B cell (primary cell): ENCODE data around the gene RTL5. TPM values are rescaled to one million over a fixed set of nuclear protein-coding genes. Genes with fewer than 3 reads are reported as not detected.
A peak's percentile ranks its signal among the peaks of the same experiment; 100 is the strongest.
"Not testable (repeated sequence)": the region's sequence is repeated elsewhere in the genome, so short reads cannot be mapped to it uniquely, and the experiment has no call there.

Source experiments
- ATAC-seq: fragments of 200-7000 bp; cut with Tn5 transposase; one replicate; pipeline ENCODE4 v1.10.0; 2021; ENCODE audit warnings: low read depth, mild to moderate bottlenecking, moderate number of reproducible peaks, moderate library complexity
- CTCF ChIA-PET: fragments of 350-600 bp; sonication (Branson Sonifier 250); formaldehyde crosslinking; loops from one replicate; lab custom pipeline; 2021; ENCODE audit warnings: antibody characterized with exemption, inconsistent platforms; lab: Charles Lee
- POLR2A ChIA-PET: fragments of 350-600 bp; sonication (Branson Sonifier 250); formaldehyde crosslinking; loops from one replicate; lab custom pipeline; 2021; ENCODE audit warnings: antibody characterized with exemption; lab: Charles Lee
- DNase-seq: peaks from one replicate; pipeline ENCODE4 v3.0.0; 2013
- H2AFZ ChIP-seq: 2 replicates; pipeline ENCODE4 v1.6.1; 2012; ENCODE audit warnings: mild to moderate bottlenecking, low read depth, low read length; ENCODE audit not compliant: insufficient read depth, poor library complexity, severe bottlenecking
- H3K27ac ChIP-seq, 2 donors: 1 replicate in 1 of 2; 2 replicates in 1 of 2; pipeline ENCODE4 v1.5.1; 2012 to 2013; ENCODE audit warnings: low read length in 2 of 2, mild to moderate bottlenecking in 2 of 2, moderate library complexity in 1 of 2
- H3K27me3 ChIP-seq, 4 experiments: fragments of 200-600 bp in 1 of 4; sonication (generic) in 1 of 4; replicated peaks in 1 of 4; 1 replicate in 2 of 4; 2 replicates in 2 of 4; pipeline versions ENCODE4 v1.6.1 to v1.7.0; 2013 to 2016; ENCODE audit warnings: low read length in 3 of 4, mild to moderate bottlenecking in 2 of 4, mixed read lengths in 1 of 4, moderate library complexity in 1 of 4; ENCODE audit not compliant: insufficient read depth in 4 of 4, control insufficient read depth in 3 of 4; ENCODE audit errors: control extremely low read depth in 1 of 4
- H3K36me3 ChIP-seq, 2 experiments: replicated peaks in 1 of 2; 1 replicate in 1 of 2; 2 replicates in 1 of 2; pipeline versions ENCODE4 v1.6.1 to v1.7.1; 2013; ENCODE audit warnings: low read length in 1 of 2; ENCODE audit not compliant: insufficient read depth in 2 of 2, control insufficient read depth in 1 of 2; ENCODE audit errors: control extremely low read depth in 1 of 2, extremely low read depth in 1 of 2
- H3K4me1 ChIP-seq, 2 donors: fragments of 200-600 bp in 1 of 2; sonication (generic) in 1 of 2; 1 replicate in 1 of 2; 2 replicates in 1 of 2; pipeline versions ENCODE4 v1.5.1 to v1.6.1; 2013 to 2017; ENCODE audit warnings: low read length in 2 of 2; ENCODE audit not compliant: control insufficient read depth in 2 of 2, insufficient read depth in 2 of 2
- H3K4me2 ChIP-seq: replicated peaks from 2 replicates; pipeline ENCODE3; 2012; ENCODE audit warnings: mild to moderate bottlenecking, low read depth, low read length; ENCODE audit not compliant: poor library complexity, severe bottlenecking
- H3K4me3 ChIP-seq, 5 experiments: fragments of 200-600 bp in 1 of 5; sonication (generic) in 1 of 5; 1 replicate in 3 of 5; 2 replicates in 2 of 5; pipeline versions ENCODE4 v1.5.1 to v1.7.0; 2011 to 2016; ENCODE audit warnings: low read length in 4 of 5, mild to moderate bottlenecking in 4 of 5, low read depth in 2 of 5, control low read depth in 1 of 5, moderate library complexity in 1 of 5; ENCODE audit not compliant: insufficient read depth in 1 of 5; ENCODE audit errors: control extremely low read depth in 1 of 5, extremely low read depth in 1 of 5
- H3K79me2 ChIP-seq: fragments of 200-600 bp; sonication (generic); one replicate; pipeline ENCODE4 v1.6.0; 2016; ENCODE audit warnings: low read length; ENCODE audit not compliant: control insufficient read depth, insufficient read depth
- H3K9ac ChIP-seq: fragments of 200-600 bp; sonication (generic); 2 replicates; pipeline ENCODE4 v1.6.1; 2017; ENCODE audit warnings: mild to moderate bottlenecking, low read length, moderate library complexity
- H3K9me3 ChIP-seq, 3 donors: one replicate each; pipeline versions ENCODE4 v1.6.1 to v1.7.1; 2013; ENCODE audit warnings: low read length in 2 of 3; ENCODE audit not compliant: control insufficient read depth in 2 of 3, insufficient read depth in 1 of 3; ENCODE audit errors: control extremely low read depth in 1 of 3
- H4K20me1 ChIP-seq: 2 replicates; pipeline ENCODE4 v1.6.0; 2012; ENCODE audit warnings: mild to moderate bottlenecking, low read length; ENCODE audit not compliant: insufficient read depth, control insufficient read depth, poor library complexity, severe bottlenecking
- H3K27ac Mint-ChIP-seq: one replicate; pipeline ENCODE4 v1.8.0; 2021; ENCODE audit warnings: mixed read lengths
- H3K27me3 Mint-ChIP-seq: one replicate; pipeline ENCODE4 v1.8.0; 2021; ENCODE audit warnings: mixed read lengths
- H3K4me1 Mint-ChIP-seq: one replicate; pipeline ENCODE4 v1.8.0; 2021; ENCODE audit warnings: mixed read lengths
- H3K4me3 Mint-ChIP-seq: one replicate; pipeline ENCODE4 v1.8.0; 2021; ENCODE audit warnings: mixed read lengths
- H3K9me3 Mint-ChIP-seq: one replicate; pipeline ENCODE4 v1.8.0; 2022; ENCODE audit warnings: mixed read lengths; ENCODE audit not compliant: insufficient read depth
- EZH2 ChIP-seq: IDR thresholded peaks from 2 replicates; pipeline ENCODE4 v1.6.1; 2012; ENCODE audit warnings: borderline replicate concordance, low read depth, mild to moderate bottlenecking, moderate library complexity, low read length; ENCODE audit not compliant: insufficient read depth, poor library complexity, severe bottlenecking
- WGBS: methylation state at CpG from one replicate; pipeline ENCODE4 v1.1.5; 2013; ENCODE audit warnings: missing lambda C conversion rate; ENCODE audit not compliant: insufficient coverage; 5-methylcytosine and 5-hydroxymethylcytosine counted together
- intact Hi-C: fragments of 100-400 bp; cut with micrococcal nuclease; formaldehyde crosslinking; loops from one replicate; pipeline ENCODE4 v1.10.0; 2022
- polyA plus RNA-seq: library from polyadenylated mRNA; depleted of rRNA; stranded (reverse); fragments of >200 nt; gene quantifications from 2 replicates; pipeline ENCODE4 v1.2.3, GENCODE V29; 2012
- total RNA-seq, 2 donors: library from RNA; stranded (reverse); fragments of 120-200 nt in 1 of 2; gene quantifications; 1 replicate in 1 of 2; 2 replicates in 1 of 2; pipeline versions ENCODE4 v1.2.3 to v1.2.4, GENCODE V29; 2013 to 2022
- TF ChIP-seq, protein P1 (sequence below): fragments of 200-600 bp; IDR thresholded peaks from one replicate; pipeline ENCODE4 v1.8.0; 2022; ENCODE audit warnings: antibody characterized with exemption, mild to moderate bottlenecking

The RTL5 gene
- total and polyA plus RNA-seq, 2 donors (not counting 1 experiment from before 2014, with no cell fraction given), result 1.0 to 22.4 TPM

DNA sequence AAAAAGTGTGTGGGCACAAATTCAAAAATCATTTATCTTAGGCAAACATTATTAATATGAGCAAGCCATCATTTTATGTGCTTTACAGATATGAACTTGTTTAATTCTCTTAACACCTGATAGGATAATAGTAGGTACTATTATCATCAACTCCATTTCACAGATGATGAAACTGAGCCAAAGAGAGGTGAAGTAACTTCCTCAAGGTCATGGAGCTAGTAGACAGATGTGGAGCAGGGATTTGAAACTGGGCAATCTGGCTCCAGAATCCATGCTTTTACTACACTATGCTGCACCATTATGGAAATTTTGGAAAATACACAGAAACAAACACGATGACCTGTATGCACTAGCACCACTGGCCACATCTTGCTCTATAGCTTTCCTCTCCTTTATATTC, 48.8 kb upstream of the RTL5 start:
- H3K4me1 Mint-ChIP-seq, result peaks cover 14% of the 10 kb centered on the region
- H3K4me3 ChIP-seq, result peak overlapping the region; percentile 44 to 84 (median 74)
- no peak overlapping the region for H3K4me3 Mint-ChIP-seq
- H3K27ac Mint-ChIP-seq, result no peak overlapping the region
- DNase-seq (no peak), ATAC-seq (no peak)
- ChIA-PET POLR2A (interaction anchor here (0.9 to 2.1 kb wide), 4 partner anchors 39 to 97 kb away, joined by 5 to 16 read pairs (median 10); partner anchors contain the start of genes RPS4X and RTL5), CTCF (interaction anchor here (1.1 to 2.1 kb wide), 5 partner anchors 49 to 162 kb away, joined by 3 to 9 read pairs (median 4); partner anchors contain the start of genes RPS4X and RTL5)
- intact Hi-C loops, result loop anchor here (2.0 kb wide), 1 partner anchor 96 kb away; the partner anchor contains the start of gene RPS4X
- peaks cover 30% of the 10 kb centered on the region for H3K79me2 ChIP-seq
- no peaks in the 10 kb centered on the region for H3K27me3 ChIP-seq
- peak overlapping the region; percentile 79 for H2AFZ ChIP-seq
- H3K9ac ChIP-seq, result peak overlapping the region; percentile 77
- no peaks in the 10 kb centered on the region for H3K9me3 ChIP-seq
- H3K27me3 Mint-ChIP-seq, result no peaks in the 10 kb centered on the region
- H3K36me3 ChIP-seq, result no peaks in the 10 kb centered on the region
- peaks cover 4% of the 10 kb centered on the region for H4K20me1 ChIP-seq
- H3K4me1 ChIP-seq, result peaks cover 14 to 17% of the 10 kb centered on the region in 2 donors
- H3K9me3 Mint-ChIP-seq, result no peaks in the 10 kb centered on the region
- peak overlapping the region; percentile 62 for H3K4me2 ChIP-seq
- WGBS, result no CpG with 5 or more reads among the region's 1 CpG
- H3K27ac ChIP-seq, result peak overlapping the region; percentile 68 to 79
- TF ChIP-seq, protein P1, sequence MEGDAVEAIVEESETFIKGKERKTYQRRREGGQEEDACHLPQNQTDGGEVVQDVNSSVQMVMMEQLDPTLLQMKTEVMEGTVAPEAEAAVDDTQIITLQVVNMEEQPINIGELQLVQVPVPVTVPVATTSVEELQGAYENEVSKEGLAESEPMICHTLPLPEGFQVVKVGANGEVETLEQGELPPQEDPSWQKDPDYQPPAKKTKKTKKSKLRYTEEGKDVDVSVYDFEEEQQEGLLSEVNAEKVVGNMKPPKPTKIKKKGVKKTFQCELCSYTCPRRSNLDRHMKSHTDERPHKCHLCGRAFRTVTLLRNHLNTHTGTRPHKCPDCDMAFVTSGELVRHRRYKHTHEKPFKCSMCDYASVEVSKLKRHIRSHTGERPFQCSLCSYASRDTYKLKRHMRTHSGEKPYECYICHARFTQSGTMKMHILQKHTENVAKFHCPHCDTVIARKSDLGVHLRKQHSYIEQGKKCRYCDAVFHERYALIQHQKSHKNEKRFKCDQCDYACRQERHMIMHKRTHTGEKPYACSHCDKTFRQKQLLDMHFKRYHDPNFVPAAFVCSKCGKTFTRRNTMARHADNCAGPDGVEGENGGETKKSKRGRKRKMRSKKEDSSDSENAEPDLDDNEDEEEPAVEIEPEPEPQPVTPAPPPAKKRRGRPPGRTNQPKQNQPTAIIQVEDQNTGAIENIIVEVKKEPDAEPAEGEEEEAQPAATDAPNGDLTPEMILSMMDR, result no peak
- no peak for TF ChIP-seq EZH2

DNA sequence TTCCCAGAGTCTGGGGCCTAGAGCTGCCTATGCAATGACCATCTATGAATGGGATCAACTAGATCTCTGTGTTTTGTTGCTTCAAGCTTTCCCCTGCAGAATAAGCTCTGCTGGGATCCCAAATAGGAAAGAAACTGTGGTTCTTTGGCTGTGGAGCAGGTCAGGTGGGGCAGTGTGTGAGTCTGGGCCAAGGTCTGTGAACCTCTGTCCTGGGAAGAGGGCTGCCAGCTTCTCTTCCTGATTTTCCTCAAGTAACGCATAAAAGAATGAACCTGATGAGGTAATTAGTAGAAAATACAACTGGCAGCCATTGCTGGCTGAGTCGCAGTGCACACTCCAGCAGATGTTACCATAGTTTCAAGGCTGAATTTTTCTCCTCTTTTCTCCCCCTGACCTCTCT, 45.3 kb upstream of the RTL5 start:
- Histone ChIP-seq H3K9me3 (no peaks in the 10 kb centered on the region), H3K9ac (no peak overlapping the region), H3K36me3 (no peaks in the 10 kb centered on the region), H3K4me1 (peaks cover 4 to 6% of the 10 kb centered on the region in 2 donors), H3K27ac (no peak overlapping the region), H2AFZ (no peak overlapping the region), H3K79me2 (peaks cover 4% of the 10 kb centered on the region), H4K20me1 (no peaks in the 10 kb centered on the region), H3K27me3 (no peaks in the 10 kb centered on the region), H3K4me2 (no peak overlapping the region), H3K4me3 (no peak overlapping the region)
- peaks cover 8% of the 10 kb centered on the region for H3K4me1 Mint-ChIP-seq
- no CpG with 5 or more reads among the region's 2 CpGs for WGBS
- DNase-seq, result no peak
- H3K27ac Mint-ChIP-seq, result no peak overlapping the region
- TF ChIP-seq, protein P1, result no peak
- no peak for TF ChIP-seq EZH2
- no peaks in the 10 kb centered on the region for H3K9me3 Mint-ChIP-seq
- ChIA-PET POLR2A (no interaction called here), CTCF (no interaction called here)
- intact Hi-C loops, result no loop called here
- H3K4me3 Mint-ChIP-seq, result no peak overlapping the region
- no peak for ATAC-seq
- H3K27me3 Mint-ChIP-seq, result no peaks in the 10 kb centered on the region

DNA sequence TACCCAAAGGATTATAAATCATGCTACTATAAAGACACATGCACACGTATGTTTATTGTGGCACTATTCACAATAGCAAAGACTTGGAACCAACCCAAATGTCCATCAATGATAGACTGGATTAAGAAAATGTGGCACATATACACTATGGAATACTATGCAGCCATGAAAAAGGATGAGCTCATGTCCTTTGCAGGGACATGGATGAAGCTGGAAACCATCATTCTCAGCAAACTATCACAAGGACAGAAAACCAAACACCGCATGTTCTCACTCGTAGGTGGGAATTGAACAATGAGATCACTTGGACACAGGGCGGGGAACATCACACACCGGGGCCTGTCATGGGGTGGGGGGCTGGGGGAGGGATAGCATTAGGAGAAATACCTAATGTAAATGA, 44.6 kb upstream of the RTL5 start:
- DNase-seq, H3K36me3 ChIP-seq, H2AFZ ChIP-seq, POLR2A ChIA-PET, H3K4me1 ChIP-seq, H3K79me2 ChIP-seq, H3K9me3 ChIP-seq, H3K4me1 Mint-ChIP-seq, H3K27me3 ChIP-seq, H3K27me3 Mint-ChIP-seq, H3K4me3 ChIP-seq, H3K9ac ChIP-seq, CTCF ChIA-PET, H3K27ac Mint-ChIP-seq, ATAC-seq, H3K27ac ChIP-seq, H3K4me2 ChIP-seq, intact Hi-C loops, H4K20me1 ChIP-seq, H3K9me3 Mint-ChIP-seq, H3K4me3 Mint-ChIP-seq: not testable (repeated sequence)
- WGBS, result no CpG with 5 or more reads among the region's 5 CpGs
